K562 (cell line): ENCODE measurements around the gene TMED6. TPM values are rescaled to one million over a fixed set of nuclear protein-coding genes. Genes with fewer than 3 reads are reported as not detected.

Experiments used
- ASH1L ChIP-seq: fragments of 450-650 bp; IDR thresholded peaks from 2 replicates; pipeline ENCODE4 v1.6.1; 2018; ENCODE audit warnings: borderline replicate concordance, mild to moderate bottlenecking, low read depth; ENCODE audit not compliant: partially characterized antibody
- ATF6 ChIP-seq: sonication (generic); formaldehyde crosslinking; IDR thresholded peaks from 2 replicates; pipeline ENCODE4 v1.4.0; 2020; ENCODE audit warnings: mild to moderate bottlenecking, missing genetic modification reagents
- BRCA1 ChIP-seq, 2 experiments: fragments of 450-650 bp in 1 of 2; sonication (generic) in 1 of 2; formaldehyde crosslinking in 1 of 2; IDR thresholded peaks; 2 replicates each; pipeline versions ENCODE4 v1.5.0 to v1.6.1; 2017 to 2020; ENCODE audit warnings: mild to moderate bottlenecking in 1 of 2, missing genetic modification reagents in 1 of 2
- CBX3 ChIP-seq, 2 experiments: IDR thresholded peaks; 1 replicate in 1 of 2; 2 replicates in 1 of 2; pipeline ENCODE4 v1.6.1; 2012; ENCODE audit warnings: inconsistent platforms in 2 of 2, low read length in 2 of 2, borderline replicate concordance in 1 of 2, control low read depth in 1 of 2
- CCAR2 ChIP-seq: fragments of 200-400 bp; formaldehyde crosslinking; IDR thresholded peaks from 2 replicates; pipeline ENCODE4 v1.6.1; 2017; ENCODE audit warnings: mild to moderate bottlenecking, low read depth, low read length
- ELF1 ChIP-seq: fragments of 200-800 bp; sonication (Bioruptor generic); IDR thresholded peaks from 2 replicates; pipeline ENCODE4 v1.6.1; 2016; ENCODE audit warnings: missing genetic modification characterization, missing compliant biosample characterization
- HMBOX1 ChIP-seq: sonication (generic); IDR thresholded peaks from 2 replicates; pipeline ENCODE4 v1.6.1; 2016
- HMG20B ChIP-seq: fragments of 250-450 bp; sonication (Bioruptor Pico); IDR thresholded peaks from 2 replicates; pipeline ENCODE4 v1.5.0; 2021; ENCODE audit warnings: mild to moderate bottlenecking
- MECOM ChIP-seq: fragments of 250-450 bp; sonication (Bioruptor Pico); IDR thresholded peaks from 2 replicates; pipeline ENCODE4 v1.8.0; 2022; ENCODE audit warnings: inconsistent platforms
- NR0B1 ChIP-seq: fragments of 450-650 bp; IDR thresholded peaks from one replicate; pipeline ENCODE4 v1.6.1; 2018; ENCODE audit warnings: mild to moderate bottlenecking, moderate library complexity; ENCODE audit not compliant: partially characterized antibody
- NRF1 ChIP-seq, 2 experiments: fragments of 450-650 bp; IDR thresholded peaks in 1 of 2; conservative IDR thresholded peaks in 1 of 2; 2 replicates each; pipeline ENCODE4 v1.6.1; 2014; ENCODE audit warnings: mild to moderate bottlenecking in 2 of 2
- OTX1 ChIP-seq: fragments of 450-650 bp; formaldehyde crosslinking; IDR thresholded peaks from 2 replicates; pipeline ENCODE4 v1.4.0; 2022; ENCODE audit warnings: mild to moderate bottlenecking
- POU5F1 ChIP-seq: fragments of 150-350 bp; IDR thresholded peaks from 2 replicates; pipeline ENCODE4 v1.6.1; 2014; ENCODE audit warnings: borderline replicate concordance, low read length, low read depth, mild to moderate bottlenecking; ENCODE audit not compliant: partially characterized antibody
- RBM25 ChIP-seq: fragments of 200-400 bp; formaldehyde crosslinking; IDR thresholded peaks from 2 replicates; pipeline ENCODE4 v1.6.1; 2018; ENCODE audit warnings: low read length, low read depth, moderate library complexity; ENCODE audit not compliant: severe bottlenecking
- SAFB ChIP-seq: fragments of 200-400 bp; formaldehyde crosslinking; IDR thresholded peaks from 2 replicates; pipeline ENCODE4 v1.6.1; 2017; ENCODE audit warnings: low read depth, low read length, borderline replicate concordance
- SAFB2 ChIP-seq: fragments of 200-400 bp; formaldehyde crosslinking; IDR thresholded peaks from 2 replicates; pipeline ENCODE4 v1.6.1; 2018; ENCODE audit warnings: borderline replicate concordance, low read length, low read depth, moderate library complexity; ENCODE audit not compliant: severe bottlenecking
- SIN3A ChIP-seq, 2 experiments: fragments of 150-350 bp in 1 of 2; IDR thresholded peaks; 2 replicates each; pipeline ENCODE4 v1.6.1; 2011 to 2016; ENCODE audit warnings: borderline replicate concordance in 2 of 2, low read depth in 2 of 2, low read length in 2 of 2, mild to moderate bottlenecking in 2 of 2, moderate library complexity in 2 of 2; ENCODE audit not compliant: control insufficient read depth in 1 of 2
- SMAD1 ChIP-seq: fragments of 150-350 bp; IDR thresholded peaks from 2 replicates; pipeline ENCODE4 v1.6.1; 2014; ENCODE audit warnings: low read length, low read depth; ENCODE audit not compliant: partially characterized antibody
- THAP7 ChIP-seq: fragments of 250-450 bp; sonication (Bioruptor Pico); IDR thresholded peaks from 2 replicates; pipeline ENCODE4 v1.5.0; 2021
- TRIM24 ChIP-seq, 2 experiments: fragments of 450-650 bp; IDR thresholded peaks; 2 replicates each; pipeline ENCODE4 v1.6.1; 2016
- ZNF764 ChIP-seq: fragments of 250-450 bp; sonication (Bioruptor Pico); IDR thresholded peaks from 2 replicates; pipeline ENCODE4 v1.4.0; 2020; ENCODE audit warnings: low read depth, mild to moderate bottlenecking, moderate library complexity
- polyA plus RNA-seq, 8 experiments: library from polyadenylated mRNA; depleted of rRNA in 4 of 8; stranded (reverse) in 5 of 8; unstranded in 3 of 8; fragments of >200 nt; fragmentation: Nextera tagmentation in 2 of 8; fragmentation: Illumina TruSeq in 1 of 8; extraction: Ambion mirVana in 2 of 8; extraction: Trizol in 1 of 8; gene quantifications; 2 replicates each; pipeline versions ENCODE4 v1.2.1 to v1.2.3, GENCODE V29; 2011 to 2014; ENCODE audit warnings: inconsistent platforms in 1 of 8, missing spikeins in 1 of 8
- total RNA-seq, 7 experiments: library from RNA; depleted of rRNA in 6 of 7; stranded (reverse); fragments of >200 nt in 6 of 7; fragmentation: Illumina TruSeq in 2 of 7; extraction: Trizol in 2 of 7; gene quantifications; 2 replicates each; pipeline versions ENCODE4 v1.2.1 to v1.2.3, GENCODE V29; 2011 to 2021; ENCODE audit warnings: low replicate concordance in 1 of 7

TMED6 gene
- total and polyA plus RNA-seq, 9 of the 15 experiments (the other 6 are each of a cell fraction or from before 2014, with no cell fraction given), result 0.14 to 0.45 (median 0.25) TPM; not detected in 2

GRCh38 chr16:69330286-69331109 lies 21.1 kb downstream of the TMED6 start, which contains the start of gene PDF (continued):
- TF ChIP-seq RBM25, result peak; percentile 41
- no peak for TF ChIP-seq CCAR2
- no peak for TF ChIP-seq NR0B1
- no peak for TF ChIP-seq ASH1L
- TF ChIP-seq ZNF764, result no peak
- no peak for TF ChIP-seq HMBOX1
- TF ChIP-seq HMG20B (CRISPR knock-in tag), result no peak
- no peak for TF ChIP-seq MECOM
- peak; percentile 71 to 75 for TF ChIP-seq NRF1 (conservative IDR thresholded peaks at IDR 0.05 in 1 of 2, IDR thresholded peaks at IDR 0.05 in 1 of 2)
- TF ChIP-seq ELF1, result peak; percentile 80
- no peak for TF ChIP-seq BRCA1 (IDR thresholded peaks at IDR 0.05)
- TF ChIP-seq BRCA1 (CRISPR knock-in tag; IDR thresholded peaks at IDR 0.05), result no peak
- TF ChIP-seq CBX3 (IDR thresholded peaks at IDR 0.05; ENCODE audit: borderline replicate concordance in 1 of 2, low read length in 2 of 2), result no peak; a peak in 1 of 3 replicates
- no peak for TF ChIP-seq SAFB2
- peak; percentile 66; the same call in 1 of the 2 replicates for TF ChIP-seq SAFB
- no peak for TF ChIP-seq ATF6 (CRISPR knock-in tag)
- no peak for TF ChIP-seq TRIM24 (IDR thresholded peaks at IDR 0.05)
- TF ChIP-seq SMAD1, result no peak
- no peak for TF ChIP-seq POU5F1
- TF ChIP-seq OTX1, result no peak
- TF ChIP-seq SIN3A (IDR thresholded peaks at IDR 0.05; ENCODE audit: borderline replicate concordance in 2 of 2, control insufficient read depth in 1 of 2, low read depth in 2 of 2, low read length in 2 of 2), result peak; percentile 61 to 94; a peak in 3 of 4 replicates
- TF ChIP-seq THAP7 (CRISPR knock-in tag), result peak; percentile 92; the same call in 1 of the 2 replicates
